HG02840 (cell line): ENCODE measurements around the gene SMAD5.
A peak's percentile ranks its signal among the peaks of the same experiment; 100 is the strongest.

Experiments
- ATAC-seq: cut with Tn5 transposase; IDR thresholded peaks from one replicate; pipeline ENCODE4 v1.9.1; 2021; ENCODE audit warnings: mild to moderate bottlenecking, moderate library complexity, moderate number of reproducible peaks; ENCODE audit not compliant: unreplicated experiment, low FRiP score

Gene SMAD5

DNA sequence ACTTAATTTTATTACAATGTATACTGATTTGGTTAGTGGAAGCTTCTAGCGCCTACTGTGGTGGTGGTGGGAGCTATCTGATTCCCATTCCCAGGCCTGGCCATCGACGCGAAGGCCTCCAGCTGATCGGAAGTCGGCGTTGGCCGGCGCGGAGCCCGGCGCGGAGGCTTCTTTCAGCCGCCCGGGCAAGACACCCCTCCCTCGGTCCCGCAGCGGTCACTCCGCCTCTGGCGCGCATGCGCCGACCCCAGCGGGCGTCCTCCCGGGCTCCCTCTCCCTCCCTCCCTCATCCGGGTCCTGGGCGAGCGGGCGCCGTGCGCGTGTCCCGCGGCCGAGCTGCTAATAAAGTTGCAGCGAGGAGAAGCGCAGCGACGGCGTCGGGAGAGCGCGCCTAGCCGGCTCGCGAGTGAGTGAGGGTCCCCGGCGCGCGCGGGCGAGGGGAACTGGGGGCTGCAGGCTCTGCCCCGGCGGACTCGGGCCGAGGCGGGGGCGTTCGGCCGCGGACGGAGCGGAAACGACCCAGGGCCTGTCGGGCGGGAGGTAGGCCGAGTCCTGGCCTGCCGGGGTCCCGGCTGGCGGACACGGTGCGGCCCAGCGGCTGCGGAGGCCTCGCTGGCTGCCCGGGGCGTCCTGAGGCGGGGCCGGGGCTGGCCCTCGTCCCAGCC, at the start of gene SMAD5:
TSS of gene SMAD5 (plus strand) at position 289 of the 665 bp plus-strand sequence. CDS start 20,916 bp downstream, outside the sequence.
- peak; percentile 86 for ATAC-seq

DNA sequence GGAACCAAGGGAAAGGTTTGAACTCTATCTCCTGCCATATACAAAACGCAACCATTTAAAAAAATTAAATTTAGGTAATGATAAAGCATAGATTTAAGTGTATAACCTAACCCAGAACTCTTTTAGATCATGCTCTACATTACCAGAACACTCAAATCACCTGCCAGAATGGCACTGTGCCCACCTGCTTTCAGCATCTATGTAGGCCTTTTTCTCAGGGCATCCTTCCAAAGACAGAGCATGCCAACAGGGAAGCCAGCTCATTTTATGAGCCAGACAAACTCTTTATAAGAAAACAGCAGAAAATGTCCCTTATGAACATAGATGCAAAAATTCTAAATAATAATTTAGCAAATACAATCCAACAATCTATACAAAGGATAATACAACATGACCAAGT, 47.9 kb upstream of the SMAD5 start:
- no peak for ATAC-seq

DNA sequence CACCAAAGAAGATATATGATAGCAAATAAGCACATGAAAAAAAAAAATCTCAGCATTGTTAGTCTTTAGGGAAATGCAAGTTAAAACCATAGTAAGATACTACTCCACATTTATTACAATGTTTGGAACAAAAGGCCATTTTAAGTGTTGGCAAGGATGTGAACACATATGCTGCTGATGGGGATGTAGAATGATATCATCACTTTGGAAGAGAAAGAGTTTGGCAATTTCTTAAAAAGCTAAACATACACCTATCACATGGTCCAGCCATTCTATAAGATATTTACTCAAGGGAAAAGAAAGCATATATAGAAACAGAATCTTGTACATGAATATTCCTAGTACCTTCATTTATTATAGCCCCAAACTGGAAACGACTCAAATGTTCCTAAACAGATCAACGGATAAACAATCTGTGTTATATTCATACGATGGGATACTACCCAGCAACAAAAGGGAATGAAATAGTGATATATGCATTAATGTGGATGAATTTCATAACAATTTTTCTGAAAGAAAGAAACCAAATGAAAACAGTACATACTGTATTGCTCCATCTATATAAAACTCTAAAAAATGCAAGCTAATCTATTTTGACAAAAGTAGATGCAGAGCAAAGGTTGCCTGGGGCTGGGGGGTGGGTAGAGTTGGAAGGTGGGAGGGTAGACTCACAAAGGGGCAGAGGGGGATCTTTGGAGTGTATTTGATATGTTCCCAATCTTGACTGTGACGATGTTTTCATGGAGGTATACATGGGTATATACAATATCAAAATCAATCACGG, 45.7 kb upstream of the SMAD5 start:
- ATAC-seq = no peak

DNA sequence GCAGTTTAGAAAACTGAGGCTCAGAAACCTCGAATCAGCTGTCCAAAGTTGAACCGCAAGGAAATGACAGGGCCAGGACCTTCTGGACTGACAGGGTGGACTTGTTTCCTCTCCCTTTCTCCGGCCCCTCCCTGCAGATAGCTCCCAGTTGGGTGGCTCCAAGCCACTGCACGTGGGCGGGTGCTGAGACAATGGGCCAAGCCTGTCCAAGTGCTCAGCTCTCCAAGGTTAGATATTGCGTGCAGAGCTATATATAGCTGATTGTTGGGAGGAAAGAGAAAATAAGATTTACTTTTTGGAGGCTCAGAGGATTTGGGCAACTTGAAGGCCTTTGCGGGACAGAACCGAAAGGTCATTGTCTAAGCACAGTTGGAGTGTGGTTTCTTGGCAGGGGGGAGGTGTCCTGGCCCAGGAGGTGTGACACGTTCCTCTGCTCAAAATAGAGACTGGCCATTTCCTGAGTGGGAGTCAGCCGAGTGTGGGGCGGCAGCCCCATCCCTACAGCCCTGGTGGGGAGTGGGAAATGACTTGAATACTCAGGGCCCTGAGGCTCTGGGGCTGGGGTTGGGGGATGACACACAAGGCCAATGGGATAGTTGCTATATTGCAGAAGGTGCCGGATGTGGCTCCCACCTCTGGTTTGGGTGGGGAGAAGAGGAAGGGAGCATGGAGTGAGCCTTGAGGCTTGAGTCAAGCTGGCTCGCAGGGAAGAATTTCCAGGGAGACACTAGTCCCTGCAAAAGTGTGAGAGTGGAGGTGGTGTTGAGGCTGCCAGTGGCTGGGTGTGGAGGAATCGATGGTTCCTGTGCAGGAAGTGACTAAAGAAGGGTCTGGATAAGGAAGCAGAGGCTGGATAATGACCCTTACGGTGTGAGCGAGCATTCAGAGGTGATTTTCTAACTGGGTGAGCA, 44.4 kb upstream of the SMAD5 start:
- no peak for ATAC-seq

DNA sequence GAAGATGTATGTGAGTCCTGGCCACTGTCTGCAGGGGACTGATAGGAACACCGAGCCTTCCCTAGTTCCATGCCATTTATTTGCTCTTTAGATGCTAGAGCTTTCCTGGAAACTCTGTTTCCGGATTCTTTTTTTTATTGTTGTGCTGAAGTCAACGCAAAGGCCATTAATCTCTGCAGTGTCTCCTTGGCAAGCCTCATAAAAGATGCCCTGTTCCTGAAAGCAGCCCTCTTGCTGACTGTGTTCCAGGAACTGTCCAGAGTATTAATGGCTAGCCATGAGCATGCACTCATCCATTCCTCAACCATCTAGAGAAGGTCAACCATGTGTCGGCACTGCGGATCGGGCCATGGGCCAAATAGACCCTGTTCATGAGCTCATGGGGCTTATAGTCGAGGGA, 42.9 kb upstream of the SMAD5 start:
- no peak for ATAC-seq

DNA sequence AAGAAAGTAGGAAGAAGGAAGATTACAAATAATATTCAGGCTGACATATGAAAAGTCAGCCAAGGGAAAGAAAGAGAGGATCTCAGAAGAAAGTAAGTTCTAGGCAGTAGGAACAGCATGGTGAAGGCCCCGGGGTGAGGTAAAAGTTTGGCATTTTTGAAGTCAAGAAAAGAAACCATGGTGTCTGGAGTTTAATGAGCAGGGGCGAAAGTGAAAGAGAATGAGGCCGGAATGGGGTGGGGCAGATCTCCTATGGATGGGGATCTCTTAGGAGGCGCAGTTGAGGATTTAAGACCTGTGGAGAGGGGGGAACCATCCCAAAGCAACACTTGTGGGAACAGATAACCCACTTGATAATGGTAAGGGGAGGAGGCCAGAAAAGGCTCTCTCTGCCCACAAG, 42.3 kb upstream of the SMAD5 start:
- ATAC-seq = no peak

DNA sequence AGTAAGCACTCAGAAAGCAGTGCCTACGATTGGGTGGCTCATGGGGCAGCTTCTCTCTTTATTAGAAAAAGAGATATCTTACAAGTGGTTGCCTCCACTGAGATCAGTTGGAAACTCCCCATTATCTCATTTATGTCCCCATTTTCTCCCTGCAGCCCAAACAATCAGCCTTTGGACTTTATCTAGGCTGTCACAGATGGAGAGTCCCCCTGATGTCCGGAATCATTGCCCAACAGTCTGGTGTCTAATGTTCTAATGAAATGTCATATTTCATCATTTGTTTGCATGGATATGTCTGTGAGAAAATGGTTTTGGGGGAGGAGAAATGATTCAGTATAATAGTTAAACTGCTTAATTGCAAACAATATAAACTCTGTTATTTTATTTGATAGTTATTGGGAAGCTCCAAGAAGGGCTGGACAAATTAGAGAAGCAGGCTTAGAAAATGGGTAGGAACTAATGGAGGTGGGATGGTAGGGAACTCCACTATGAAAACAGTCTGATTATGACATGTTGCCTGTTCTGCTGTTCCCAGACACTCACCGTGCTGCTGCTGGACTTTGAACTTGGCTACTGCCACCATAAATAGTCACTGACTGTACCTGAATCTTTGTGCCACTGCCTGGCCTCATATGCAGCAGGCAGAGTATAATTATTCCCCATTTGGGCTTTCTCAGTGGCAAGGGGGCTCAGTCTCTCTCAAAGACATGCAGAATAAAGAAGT, 38.3 kb upstream of the SMAD5 start:
- no peak for ATAC-seq

DNA sequence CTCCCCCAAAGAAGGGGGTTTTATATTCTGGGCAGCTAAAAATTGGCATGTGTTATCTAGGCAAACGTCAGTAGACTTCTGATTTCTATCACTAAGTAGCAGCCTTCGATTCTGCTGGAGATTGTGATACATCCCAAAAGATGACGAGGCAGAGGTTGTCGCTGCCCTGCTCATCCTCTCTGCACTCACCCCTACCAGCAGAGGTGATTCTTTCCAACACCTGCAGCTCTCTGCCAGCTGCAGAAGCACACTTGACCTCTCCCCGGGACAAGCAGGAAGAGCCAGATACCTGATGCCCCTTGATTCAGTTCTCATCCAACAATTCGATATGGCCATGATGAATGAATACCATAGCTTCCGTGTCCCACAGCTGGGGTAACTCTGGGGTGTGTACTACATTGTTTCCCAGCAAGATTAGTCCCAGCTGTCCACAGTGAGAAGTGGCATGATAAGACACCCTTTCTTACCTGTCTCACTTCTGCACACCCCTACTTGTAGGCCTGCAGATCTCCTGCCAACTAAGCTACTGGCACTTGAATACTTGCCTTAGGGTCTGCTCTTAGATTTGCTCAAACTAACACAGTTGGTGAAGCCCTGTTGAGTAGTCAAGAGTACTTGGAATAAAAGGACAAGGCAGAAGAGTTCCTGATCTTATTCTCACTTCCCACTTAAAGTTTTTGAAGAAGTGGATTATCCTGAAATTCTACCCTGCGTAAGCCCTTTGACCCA, 37.6 kb upstream of the SMAD5 start:
- ATAC-seq = no peak

DNA sequence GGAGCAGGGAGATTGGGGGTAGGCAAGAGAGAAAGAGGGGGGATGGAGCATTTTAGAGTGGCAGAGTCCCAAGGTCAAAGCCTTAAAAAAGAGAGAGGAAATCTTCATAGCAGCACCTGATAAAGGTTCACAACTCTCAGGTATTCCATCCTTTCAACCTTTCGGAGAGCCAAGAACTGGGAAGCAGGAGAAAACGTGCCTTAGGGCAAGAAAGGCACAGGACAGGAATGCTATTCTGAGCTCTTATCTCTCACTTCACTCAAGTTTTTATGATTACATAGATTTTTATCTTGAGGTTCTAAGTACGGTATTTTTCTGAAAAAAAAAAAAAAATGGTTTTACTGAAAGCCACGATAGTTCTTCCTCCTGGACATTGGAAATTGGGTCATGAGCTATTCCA, 34.5 kb upstream of the SMAD5 start:
- no peak for ATAC-seq

DNA sequence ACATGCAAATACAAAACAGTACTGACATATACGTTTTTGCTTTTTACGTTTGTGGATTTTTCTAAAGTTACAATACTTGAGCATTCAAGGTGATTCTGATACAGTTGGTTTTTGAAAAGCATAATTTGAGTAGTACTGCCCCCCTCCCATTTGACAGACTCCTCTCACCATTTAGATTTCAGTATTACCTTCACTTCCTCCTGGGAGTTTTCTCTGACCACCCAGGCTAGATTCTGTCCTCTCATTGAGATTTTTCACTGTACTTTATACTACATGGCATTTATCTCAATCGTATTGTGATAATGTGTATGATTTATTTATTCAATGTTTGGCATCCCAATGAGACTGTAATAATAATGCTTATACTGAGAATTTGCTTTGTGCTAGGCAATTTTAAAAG, 32.8 kb upstream of the SMAD5 start:
- ATAC-seq = no peak

DNA sequence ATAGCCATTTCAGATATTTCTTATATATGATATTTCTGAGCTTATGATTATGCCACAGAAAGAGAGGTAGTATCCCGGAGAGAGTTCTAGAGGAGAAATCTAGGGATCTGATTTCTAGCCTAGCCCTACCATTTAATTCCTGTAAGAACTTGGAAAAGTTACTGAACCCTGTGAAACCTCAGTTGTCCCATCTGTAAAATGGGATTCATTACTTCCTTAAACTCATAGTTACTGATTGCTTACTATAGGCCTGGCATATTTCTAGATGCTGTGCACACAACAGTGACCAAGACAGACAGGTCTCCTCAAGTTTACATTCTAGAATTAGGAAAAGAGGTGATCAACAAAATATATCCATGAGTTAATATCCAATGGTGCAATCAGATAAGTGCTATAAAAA, 30.8 kb upstream of the SMAD5 start:
- no peak for ATAC-seq

DNA sequence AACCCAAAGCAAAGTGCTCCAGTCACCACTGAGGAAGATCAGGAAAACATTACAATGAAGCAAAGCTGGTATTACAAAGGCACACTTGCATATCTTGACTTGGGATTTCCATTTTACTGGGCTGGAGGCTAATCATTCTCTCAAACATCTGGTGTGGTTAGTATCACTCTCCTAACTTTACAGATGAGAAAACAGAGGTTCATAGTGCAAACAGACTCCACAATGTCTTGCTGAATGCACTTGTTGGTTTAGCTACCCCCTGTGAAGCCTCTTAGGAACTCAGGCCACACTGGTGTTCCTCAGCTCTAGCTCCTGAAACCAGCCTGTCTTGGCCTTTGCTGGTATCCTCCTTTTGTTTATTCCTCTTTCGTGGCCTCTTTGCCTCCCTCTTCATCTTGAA, 29.5 kb upstream of the SMAD5 start:
- peak; percentile 65 for ATAC-seq

DNA sequence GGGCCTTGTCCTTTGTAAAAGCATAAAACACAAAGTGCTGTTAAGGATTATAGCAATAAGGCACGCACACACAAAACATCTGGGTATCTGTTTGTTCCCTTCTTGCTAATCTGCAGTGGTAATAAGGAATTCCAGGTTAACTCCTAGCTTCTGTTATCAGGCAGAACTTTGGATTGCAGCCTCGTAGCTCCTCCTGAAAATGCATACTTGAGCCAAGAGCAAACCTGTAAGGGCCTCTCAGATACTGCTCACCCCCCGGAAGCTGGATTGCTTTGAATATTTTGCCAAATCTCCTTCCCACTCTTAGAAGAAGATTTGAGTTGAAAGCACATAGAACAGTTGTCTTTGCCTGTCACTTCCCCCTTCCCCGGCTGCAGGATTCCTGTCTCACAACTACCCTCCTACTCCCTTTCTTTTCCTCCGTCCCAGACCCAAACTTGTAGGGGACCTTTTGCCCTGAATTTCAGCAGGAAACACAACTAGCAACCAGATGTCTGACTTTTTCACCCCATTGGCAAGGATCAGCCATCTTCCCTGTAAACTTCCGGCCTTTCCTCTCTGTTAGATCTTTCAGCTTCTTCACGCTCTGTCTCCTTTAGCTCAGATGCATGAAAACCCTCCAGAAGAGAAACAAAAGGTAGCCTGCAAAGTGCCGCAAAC, 28.2 kb upstream of the SMAD5 start:
- ATAC-seq = no peak

DNA sequence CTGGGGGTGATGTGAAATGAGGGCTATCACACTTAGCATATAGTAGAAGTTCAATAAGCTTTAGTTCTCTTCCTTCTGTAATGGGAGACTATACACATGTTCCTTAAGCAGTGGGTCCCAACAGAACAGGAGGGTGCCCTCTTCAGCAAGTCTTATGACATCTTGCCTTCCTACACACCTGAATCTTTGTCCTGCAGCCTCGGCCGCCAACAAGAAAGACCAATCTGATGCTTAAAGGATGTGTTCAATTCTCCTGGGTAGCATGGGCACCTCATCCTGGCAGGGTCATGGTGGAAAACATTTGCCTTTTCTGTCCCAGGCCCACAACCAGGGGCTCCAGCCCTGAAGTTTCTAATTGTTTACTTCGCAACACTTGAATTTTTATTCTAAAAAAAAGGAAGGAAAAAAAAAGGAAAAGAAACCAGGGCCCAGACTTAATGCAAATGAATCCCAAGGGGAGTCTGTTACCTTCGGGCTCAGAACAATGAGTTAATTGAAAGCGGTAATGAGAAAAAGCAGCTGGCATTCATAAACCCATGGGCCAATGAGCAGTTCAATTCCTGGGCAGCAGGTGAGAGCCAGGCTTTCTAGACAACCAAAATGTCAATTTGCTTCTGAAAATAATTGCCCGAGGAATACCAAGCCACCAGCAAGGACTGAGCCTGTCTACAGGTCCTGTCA, 26.2 kb upstream of the SMAD5 start:
- no peak for ATAC-seq

DNA sequence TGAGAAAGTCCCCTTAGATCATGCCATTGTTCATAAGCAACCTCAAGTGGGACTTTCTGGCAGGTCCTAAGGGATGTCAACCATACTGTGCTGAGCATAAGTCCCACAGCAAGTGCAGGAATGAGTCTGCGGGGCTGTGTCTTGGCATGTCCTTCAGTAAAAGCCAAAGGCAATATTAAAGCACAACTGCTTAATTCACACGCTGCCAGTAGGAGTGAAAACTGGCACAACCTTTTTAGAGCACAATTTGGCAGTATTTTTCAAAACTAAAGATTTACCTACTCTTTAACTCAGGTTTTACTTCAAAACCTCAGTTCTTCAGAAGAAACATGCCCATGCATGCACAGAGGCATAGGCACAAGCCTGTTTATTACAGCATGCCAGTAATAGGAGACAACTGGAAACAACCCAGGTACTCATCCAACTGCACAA, 24.4 kb upstream of the SMAD5 start:
- no peak for ATAC-seq

DNA sequence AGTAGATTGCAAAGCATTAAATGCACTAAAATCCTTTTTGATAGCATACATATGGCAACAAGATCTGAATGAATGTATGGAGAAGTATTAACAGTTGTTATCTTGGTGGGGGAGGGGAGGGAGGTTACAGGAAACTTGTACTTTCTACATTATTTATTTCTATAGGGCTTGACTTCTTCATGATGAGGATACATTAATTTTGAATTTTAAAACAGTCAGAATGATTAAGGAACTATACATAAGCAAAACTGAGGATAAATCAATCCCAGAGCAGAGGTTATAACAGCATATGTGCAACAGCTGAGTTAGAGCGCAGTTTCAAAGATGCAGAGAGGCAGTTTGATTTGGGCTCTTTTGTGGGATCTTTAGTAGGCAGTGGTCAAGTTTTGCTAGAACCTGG, 23.9 kb upstream of the SMAD5 start:
- ATAC-seq = no peak

DNA sequence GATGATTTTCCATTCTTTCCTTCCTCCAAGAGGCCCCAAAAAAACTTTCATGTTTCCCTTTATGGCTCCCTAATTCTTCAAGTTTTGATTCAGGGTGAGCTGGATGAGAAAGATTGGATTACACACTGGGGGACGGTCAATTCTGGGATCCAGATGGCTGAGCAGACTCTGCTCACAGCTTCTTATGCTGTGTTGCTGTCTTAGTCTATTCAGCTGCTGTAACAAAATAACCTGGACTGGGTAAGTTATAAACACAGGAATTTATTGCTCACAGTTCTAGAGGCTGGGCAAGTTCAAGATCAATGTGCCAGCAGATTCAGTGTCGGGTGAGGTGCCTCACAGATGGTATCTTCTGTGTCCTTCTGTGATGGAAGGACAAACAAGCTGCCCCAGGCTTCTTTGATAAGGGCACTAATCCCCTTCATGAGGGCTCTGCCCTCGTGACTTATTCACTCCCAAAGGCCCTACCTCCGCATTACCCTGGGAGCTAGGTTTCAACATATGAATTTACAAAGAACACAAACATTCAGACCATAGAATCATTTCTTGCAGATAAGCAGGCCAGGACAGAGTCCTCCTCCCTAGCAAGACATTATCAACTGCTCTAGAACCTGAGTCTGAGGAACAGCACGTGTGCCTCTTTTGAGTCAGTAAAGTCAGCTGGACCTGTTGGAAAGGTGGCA, 23.1 kb upstream of the SMAD5 start:
- ATAC-seq = no peak

DNA sequence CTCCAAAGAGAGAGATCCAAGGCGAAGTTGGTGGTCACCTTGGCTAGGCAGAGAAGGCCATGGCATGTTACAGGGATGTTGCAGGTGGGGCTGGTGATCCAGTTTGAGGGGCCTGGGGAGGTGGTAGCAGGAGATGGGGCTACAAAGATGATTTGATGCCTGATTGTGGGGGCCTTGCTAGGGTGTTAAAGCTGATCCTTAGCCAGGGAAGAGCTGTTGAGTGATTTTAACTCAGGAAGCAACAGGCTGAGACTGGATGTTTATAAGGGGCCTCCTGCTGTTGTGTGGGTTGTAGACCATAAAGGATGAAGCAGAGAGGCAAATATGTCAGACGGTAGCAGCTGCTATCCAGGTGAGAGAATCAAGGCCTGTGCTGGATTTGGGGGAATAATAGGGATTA, 19.0 kb upstream of the SMAD5 start:
- no peak for ATAC-seq
